HepG2 (cell line): Measurements from ENCODE around the gene UGT2B15. TPM values are rescaled to one million over a fixed set of nuclear protein-coding genes. Genes with fewer than 3 reads are reported as not detected.
"Not testable (repeated sequence)": the region's sequence is repeated elsewhere in the genome, so short reads cannot be mapped to it uniquely, and the experiment has no call there.

ENCODE experiments used
- ATAC-seq: fragments of 200-7000 bp; cut with Tn5 transposase; 3 replicates; pipeline ENCODE4 v1.9.1; 2020; ENCODE audit warnings: mild to moderate bottlenecking, moderate library complexity
- BruUV-seq: library from RNA; stranded (reverse); fragments of 400-500 nt; replicated peaks from 2 replicates; lab custom pipeline; 2021; lab: Mats Ljungman, UMichigan
- CTCF ChIA-PET: fragments of 300-600 bp; formaldehyde crosslinking; extraction: SDS; loops from one replicate; lab custom pipeline; 2021; ENCODE audit warnings: low total read pairs, inconsistent platforms, low intra/inter-chr PET ratio; lab: Yijun Ruan, JAX
- POLR2A ChIA-PET: fragments of 350-600 bp; sonication (Branson Sonifier 250); formaldehyde crosslinking; loops from one replicate; lab custom pipeline; 2020; ENCODE audit warnings: antibody characterized with exemption, inconsistent platforms; lab: Yijun Ruan, JAX
- DNase-seq: peaks from one replicate; pipeline ENCODE4 v3.0.0-alpha.2; 2015; ENCODE audit warnings: low spot score
- FAIRE-seq: peaks from 3 replicates; lab custom pipeline; 2011; peaks lifted over from hg19 to GRCh38; lab: Jason Lieb, UNC
- H2AFZ ChIP-seq: one replicate; pipeline ENCODE4 v1.6.1; 2011; ENCODE audit warnings: low read length, inconsistent platforms
- H3K27ac ChIP-seq: fragments of 300-600 bp; 3 replicates; pipeline ENCODE4 v1.8.0; 2011; ENCODE audit warnings: mixed run types, mild to moderate bottlenecking, mixed read lengths, low read length, inconsistent platforms; ENCODE audit not compliant: insufficient read depth; ENCODE audit errors: extremely low read length
- H3K27me3 ChIP-seq, 2 experiments: fragments of 200-600 bp in 1 of 2; 2 replicates in 1 of 2; 3 replicates in 1 of 2; pipeline versions ENCODE4 v1.6.0 to v1.8.0; 2011; ENCODE audit warnings: low read length in 2 of 2, mild to moderate bottlenecking in 2 of 2, moderate library complexity in 2 of 2, inconsistent platforms in 1 of 2; ENCODE audit not compliant: insufficient read depth in 2 of 2, control insufficient read depth in 1 of 2
- H3K36me3 ChIP-seq, 2 experiments: fragments of 200-600 bp in 1 of 2; replicated peaks in 1 of 2; 2 replicates in 1 of 2; 3 replicates in 1 of 2; pipeline versions ENCODE4 v1.5.1 to v1.8.0; 2011; ENCODE audit warnings: low read length in 2 of 2, inconsistent platforms in 1 of 2; ENCODE audit not compliant: insufficient read depth in 2 of 2, control insufficient read depth in 1 of 2
- H3K4me1 ChIP-seq: 2 replicates; pipeline ENCODE4 v1.5.1; 2012; ENCODE audit warnings: low read length, inconsistent platforms; ENCODE audit not compliant: insufficient read depth
- H3K4me2 ChIP-seq: 2 replicates; pipeline ENCODE4 v1.6.0; 2011; ENCODE audit warnings: low read depth, low read length, inconsistent platforms
- H3K4me3 ChIP-seq, 3 experiments: fragments of 200-600 bp in 1 of 3; sonication (generic), shearing (Covaris generic) in 1 of 3; replicated peaks in 1 of 3; 2 replicates each; pipeline ENCODE4 v1.5.1; 2011 to 2016; ENCODE audit warnings: low read length in 3 of 3, inconsistent platforms in 2 of 3, low read depth in 2 of 3, mild to moderate bottlenecking in 2 of 3, control low read depth in 1 of 3, mixed read lengths in 1 of 3; ENCODE audit not compliant: insufficient read depth in 1 of 3
- H3K79me2 ChIP-seq: one replicate; pipeline ENCODE4 v1.6.1; 2011; ENCODE audit warnings: low read length, inconsistent platforms; ENCODE audit not compliant: insufficient read depth
- H3K9ac ChIP-seq: 2 replicates; pipeline ENCODE4 v1.6.0; 2011; ENCODE audit warnings: mild to moderate bottlenecking, low read depth, low read length, inconsistent platforms; ENCODE audit not compliant: insufficient read depth
- H3K9me3 ChIP-seq: 2 replicates; pipeline ENCODE4 v1.5.1; 2012; ENCODE audit warnings: mild to moderate bottlenecking, low read length
- H4K20me1 ChIP-seq: 2 replicates; pipeline ENCODE4 v1.6.0; 2011; ENCODE audit warnings: inconsistent platforms, mild to moderate bottlenecking, low read length, moderate library complexity; ENCODE audit not compliant: insufficient read depth
- BATF2 ChIP-seq: sonication (generic); formaldehyde crosslinking; IDR thresholded peaks from 2 replicates; pipeline ENCODE4 v1.8.0; 2022; ENCODE audit warnings: mild to moderate bottlenecking, missing genetic modification reagents, moderate library complexity
- CC2D1A ChIP-seq: sonication (generic); formaldehyde crosslinking; IDR thresholded peaks from 2 replicates; pipeline ENCODE4 v1.8.1; 2023; ENCODE audit warnings: mild to moderate bottlenecking, missing genetic modification reagents
- CEBPZ ChIP-seq: IDR thresholded peaks from 2 replicates; pipeline ENCODE4 v1.6.1; 2012; ENCODE audit warnings: low read length, improper control_type of control experiment
- HNRNPK ChIP-seq: fragments of 200-400 bp; formaldehyde crosslinking; IDR thresholded peaks from 2 replicates; pipeline ENCODE4 v1.6.1; 2018; ENCODE audit warnings: low read length, low read depth, moderate library complexity, mild to moderate bottlenecking; ENCODE audit not compliant: poor library complexity, severe bottlenecking
- HNRNPL ChIP-seq: fragments of 200-400 bp; formaldehyde crosslinking; IDR thresholded peaks from 2 replicates; pipeline ENCODE4 v1.6.1; 2017; ENCODE audit warnings: mild to moderate bottlenecking, low read depth, low read length
- KAT2B ChIP-seq: fragments of 150-350 bp; IDR thresholded peaks from 2 replicates; pipeline ENCODE4 v1.6.1; 2014; ENCODE audit warnings: low read depth, low read length, borderline replicate concordance
- ZHX2 ChIP-seq, 2 experiments: sonication (generic) in 1 of 2; formaldehyde crosslinking in 1 of 2; IDR thresholded peaks; 2 replicates each; pipeline versions ENCODE4 v1.6.1 to v1.9.0; 2014 to 2022; ENCODE audit warnings: antibody characterized with exemption in 1 of 2, borderline replicate concordance in 1 of 2, inconsistent platforms in 1 of 2, low read depth in 1 of 2, missing genetic modification reagents in 1 of 2
- ZNF24 ChIP-seq: fragments of 450-650 bp; IDR thresholded peaks from 2 replicates; pipeline ENCODE4 v1.6.1; 2017; ENCODE audit warnings: antibody characterized with exemption, mild to moderate bottlenecking
- ZNF792 ChIP-seq: IDR thresholded peaks from 2 replicates; pipeline ENCODE4 v1.6.1; 2016
- WGBS: methylation state at CpG from one replicate; pipeline ENCODE4 v1.1.6; 2017; ENCODE audit warnings: low lambda C conversion rate; 5-methylcytosine and 5-hydroxymethylcytosine counted together
- in situ Hi-C: cut with HindIII; loops from 2 replicates; pipeline ENCODE4 v1.10.0; 2017; ENCODE audit warnings: low pct_unique_long_range_greater_than_20kb; ENCODE audit not compliant: extremely low pct_ligation_motif_present
- intact Hi-C: fragments of 100-400 bp; cut with micrococcal nuclease; formaldehyde crosslinking; loops from one replicate; pipeline ENCODE4 v1.10.0; 2022; ENCODE audit not compliant: unreplicated experiment
- polyA plus RNA-seq, 8 experiments: library from polyadenylated mRNA; depleted of rRNA in 3 of 8; stranded (reverse) in 7 of 8; unstranded in 1 of 8; fragments of >200 nt; fragmentation: Illumina TruSeq in 4 of 8; extraction: Trizol in 4 of 8; gene quantifications; 2 replicates each; pipeline versions ENCODE4 v1.2.1 to v1.2.3, GENCODE V29; 2011 to 2016; ENCODE audit warnings: low read depth in 4 of 8, missing spikeins in 1 of 8, mixed read lengths in 1 of 8; ENCODE audit not compliant: insufficient read depth in 1 of 8
- total RNA-seq, 5 experiments: library from RNA; depleted of rRNA; stranded (reverse); fragments of >200 nt; fragmentation: Illumina TruSeq; extraction: Trizol; gene quantifications; 2 replicates each; pipeline ENCODE4 v1.2.3, GENCODE V29; 2016; ENCODE audit warnings: low read depth in 1 of 5

Gene UGT2B15
- total and polyA plus RNA-seq, 2 of the 13 experiments (the other 11 are each of a cell fraction or from before 2014, with no cell fraction given), result 0.04 to 0.11 TPM

- TF ChIP-seq CEBPZ, result no peak
- no peak for TF ChIP-seq ZHX2 (IDR thresholded peaks at IDR 0.05; ENCODE audit: low read depth)
- no peak for TF ChIP-seq ZHX2 (CRISPR knock-in tag; IDR thresholded peaks at IDR 0.05; ENCODE audit: borderline replicate concordance)
- TF ChIP-seq BATF2, result no peak
- TF ChIP-seq HNRNPL, result no peak
- TF ChIP-seq ZNF792 (CRISPR knock-in tag), result no peak
- TF ChIP-seq ZNF24, result no peak
- TF ChIP-seq HNRNPK, result no peak
- no peak for TF ChIP-seq KAT2B
- no peak for TF ChIP-seq CC2D1A (CRISPR knock-in tag)
Measured at GRCh38 chr4:68630371-68630770, 40.1 kb downstream of the UGT2B15 start (continued).

- H4K20me1 ChIP-seq, ATAC-seq, H3K27me3 ChIP-seq, BruUV-seq, H3K79me2 ChIP-seq, H3K9me3 ChIP-seq, H3K9ac ChIP-seq, DNase-seq, FAIRE-seq, H3K27ac ChIP-seq, H3K4me3 ChIP-seq, intact Hi-C loops, in situ Hi-C loops, CTCF ChIA-PET, H3K4me2 ChIP-seq, H2AFZ ChIP-seq, POLR2A ChIA-PET, H3K36me3 ChIP-seq: not testable (repeated sequence)
- peaks cover 49% of the 10 kb centered on the region for H3K4me1 ChIP-seq
- WGBS, result 100% methylated on average over 2 of the region's 2 CpGs
Measured at GRCh38 chr4:68622731-68623130, 47.7 kb downstream of the UGT2B15 start.
